H1 (cell line): ENCODE results near the gene AP5Z1. TPM values are rescaled to one million over a fixed set of nuclear protein-coding genes. Genes with fewer than 3 reads are reported as not detected.

Source experiments
- CTCF ChIA-PET: fragments of 300-600 bp; sonication (Branson Sonifier 250); formaldehyde crosslinking; loops from one replicate; lab custom pipeline; 2021; ENCODE audit not compliant: partially characterized antibody; lab: Charles Lee
- POLR2A ChIA-PET: fragments of 300-600 bp; sonication (Branson Sonifier 250); formaldehyde crosslinking; loops from one replicate; lab custom pipeline; 2021; ENCODE audit warnings: inconsistent platforms; ENCODE audit not compliant: partially characterized antibody; lab: Charles Lee
- DNase-seq, 2 experiments: peaks; one replicate each; pipeline versions ENCODE4 v3.0.0 to v3.0.0-alpha.2; 2010 to 2022; ENCODE audit warnings: low spot score in 2 of 2, low read depth in 1 of 2, mixed read lengths in 1 of 2
- FAIRE-seq: peaks from 2 replicates; lab custom pipeline; 2011; peaks lifted over from hg19 to GRCh38; lab: Jason Lieb, UNC
- H2AFZ ChIP-seq: 2 replicates; pipeline ENCODE4 v1.8.1; 2012; ENCODE audit warnings: low read length, inconsistent platforms
- H2AK5ac ChIP-seq: 2 replicates; pipeline ENCODE4 v1.6.1; 2013; ENCODE audit warnings: low read depth, low read length
- H2BK120ac ChIP-seq: replicated peaks from 2 replicates; pipeline ENCODE3; 2013; ENCODE audit warnings: low read depth, low read length, inconsistent platforms
- H2BK12ac ChIP-seq: 2 replicates; pipeline ENCODE4 v1.6.1; 2013; ENCODE audit warnings: low read depth, low read length
- H2BK15ac ChIP-seq: 2 replicates; pipeline ENCODE4 v1.6.1; 2013; ENCODE audit warnings: low read length
- H2BK20ac ChIP-seq: 2 replicates; pipeline ENCODE4 v1.6.1; 2013; ENCODE audit warnings: low read length
- H2BK5ac ChIP-seq: 2 replicates; pipeline ENCODE4 v1.6.1; 2013; ENCODE audit warnings: low read depth, low read length
- H3K14ac ChIP-seq: 2 replicates; pipeline ENCODE4 v1.6.1; 2013; ENCODE audit warnings: inconsistent platforms; ENCODE audit not compliant: insufficient read length
- H3K18ac ChIP-seq: 2 replicates; pipeline ENCODE4 v1.6.1; 2013; ENCODE audit warnings: low read length; ENCODE audit errors: extremely low read depth
- H3K23ac ChIP-seq: 2 replicates; pipeline ENCODE4 v1.6.1; 2013; ENCODE audit warnings: inconsistent platforms; ENCODE audit not compliant: insufficient read length
- H3K23me2 ChIP-seq: 2 replicates; pipeline ENCODE4 v1.6.1; 2013; ENCODE audit warnings: low read depth, low read length
- H3K27ac ChIP-seq: 2 replicates; pipeline ENCODE4 v1.6.1; 2011; ENCODE audit warnings: low read depth, low read length, inconsistent platforms
- H3K27me3 ChIP-seq, 4 experiments: replicated peaks in 1 of 4; 1 replicate in 1 of 4; 2 replicates in 3 of 4; pipeline versions ENCODE4 v1.6.1 to v1.8.1; 2011 to 2013; ENCODE audit warnings: low read length in 3 of 4, mild to moderate bottlenecking in 3 of 4, inconsistent platforms in 2 of 4, mixed read lengths in 2 of 4, moderate library complexity in 1 of 4; ENCODE audit not compliant: control insufficient read depth in 3 of 4, insufficient read depth in 3 of 4; ENCODE audit errors: extremely low read depth in 1 of 4
- H3K36me3 ChIP-seq, 4 experiments: 2 replicates each; pipeline versions ENCODE4 v1.6.1 to v1.8.1; 2011 to 2013; ENCODE audit warnings: mild to moderate bottlenecking in 4 of 4, low read length in 3 of 4, moderate library complexity in 2 of 4, control low read depth in 1 of 4, inconsistent platforms in 1 of 4; ENCODE audit not compliant: insufficient read depth in 4 of 4, control insufficient read depth in 2 of 4
- H3K4ac ChIP-seq: replicated peaks from 2 replicates; pipeline ENCODE3; 2013; ENCODE audit warnings: low read length, low read depth, mixed read lengths, inconsistent platforms; ENCODE audit not compliant: insufficient read length
- H3K4me1 ChIP-seq, 4 experiments: replicated peaks in 1 of 4; 1 replicate in 1 of 4; 2 replicates in 3 of 4; pipeline versions ENCODE4 v1.6.1 to v1.8.1; 2011 to 2013; ENCODE audit warnings: low read length in 3 of 4, inconsistent platforms in 2 of 4, mixed read lengths in 1 of 4; ENCODE audit not compliant: insufficient read depth in 4 of 4, control insufficient read depth in 3 of 4
- H3K4me2 ChIP-seq, 2 experiments: 2 replicates each; pipeline versions ENCODE4 v1.6.1 to v1.8.1; 2011 to 2013; ENCODE audit warnings: low read depth in 2 of 2, low read length in 2 of 2, control low read depth in 1 of 2, inconsistent platforms in 1 of 2, mild to moderate bottlenecking in 1 of 2; ENCODE audit not compliant: insufficient read depth in 1 of 2
- H3K4me3 ChIP-seq, 4 experiments: fragments of 200-600, 300-600 bp in 1 of 4; sonication (generic), shearing (Covaris generic), sonication (Bioruptor Twin) in 1 of 4; 2 replicates each; pipeline versions ENCODE4 v1.5.1 to v1.8.1; 2011 to 2016; ENCODE audit warnings: low read length in 4 of 4, low read depth in 3 of 4, control low read depth in 2 of 4, inconsistent platforms in 2 of 4, mild to moderate bottlenecking in 2 of 4, mixed read lengths in 1 of 4, moderate library complexity in 1 of 4; ENCODE audit not compliant: insufficient read depth in 2 of 4; ENCODE audit errors: extremely low read depth in 1 of 4
- H3K56ac ChIP-seq: replicated peaks from 2 replicates; pipeline ENCODE3; 2013; ENCODE audit warnings: low read depth, mild to moderate bottlenecking, mixed read lengths, low read length, inconsistent platforms; ENCODE audit not compliant: insufficient read length
- H3K79me1 ChIP-seq: 2 replicates; pipeline ENCODE4 v1.6.1; 2013; ENCODE audit warnings: low read depth, low read length, control low read depth
- H3K79me2 ChIP-seq, 2 experiments: 2 replicates each; pipeline versions ENCODE4 v1.6.1 to v1.8.1; 2012 to 2013; ENCODE audit warnings: low read length in 2 of 2, mild to moderate bottlenecking in 2 of 2, inconsistent platforms in 1 of 2; ENCODE audit not compliant: insufficient read depth in 2 of 2, control insufficient read depth in 1 of 2
- H3K9ac ChIP-seq, 4 experiments: replicated peaks in 1 of 4; 1 replicate in 1 of 4; 2 replicates in 3 of 4; pipeline versions ENCODE4 v1.6.1 to v1.8.1; 2011 to 2013; ENCODE audit warnings: low read depth in 3 of 4, low read length in 3 of 4, control low read depth in 2 of 4, mild to moderate bottlenecking in 2 of 4, moderate library complexity in 2 of 4, inconsistent platforms in 1 of 4; ENCODE audit errors: extremely low read depth in 1 of 4
- H3K9me3 ChIP-seq, 2 experiments: 2 replicates each; pipeline versions ENCODE4 v1.6.1 to v1.8.1; 2012 to 2013; ENCODE audit warnings: mild to moderate bottlenecking in 2 of 2, moderate library complexity in 2 of 2, control low read depth in 1 of 2, inconsistent platforms in 1 of 2, low read depth in 1 of 2, low read length in 1 of 2, mixed read lengths in 1 of 2; ENCODE audit not compliant: insufficient read depth in 2 of 2
- H4K20me1 ChIP-seq, 2 experiments: replicated peaks in 1 of 2; 2 replicates each; pipeline versions ENCODE3 to v1.8.1; 2011 to 2013; ENCODE audit warnings: inconsistent platforms in 2 of 2, low read length in 2 of 2, mild to moderate bottlenecking in 1 of 2; ENCODE audit not compliant: insufficient read depth in 2 of 2, control insufficient read depth in 1 of 2
- H4K5ac ChIP-seq: 2 replicates; pipeline ENCODE4 v1.6.1; 2013; ENCODE audit warnings: low read length, low read depth, mixed read lengths, inconsistent platforms; ENCODE audit not compliant: insufficient read length
- H4K8ac ChIP-seq: 2 replicates; pipeline ENCODE4 v1.8.0; 2013; ENCODE audit warnings: mild to moderate bottlenecking, moderate library complexity, low read length, inconsistent platforms; ENCODE audit not compliant: insufficient read depth; ENCODE audit errors: extremely low read depth
- H4K91ac ChIP-seq: replicated peaks from 2 replicates; pipeline ENCODE3; 2013; ENCODE audit warnings: low read length, mixed read lengths, inconsistent platforms; ENCODE audit not compliant: insufficient read length
- BCL11A ChIP-seq, 2 experiments: IDR thresholded peaks; one replicate each; pipeline ENCODE4 v1.6.1; 2011; ENCODE audit warnings: low read depth in 2 of 2, low read length in 2 of 2, mild to moderate bottlenecking in 2 of 2
- CREB1 ChIP-seq: IDR thresholded peaks from 2 replicates; pipeline ENCODE4 v1.6.1; 2012; ENCODE audit warnings: inconsistent platforms
- CTBP2 ChIP-seq: IDR thresholded peaks from 2 replicates; pipeline ENCODE4 v1.7.0; 2011; ENCODE audit warnings: borderline replicate concordance, mild to moderate bottlenecking, moderate library complexity, mixed read lengths, low read length; ENCODE audit not compliant: insufficient read depth, insufficient read length
- KDM4A ChIP-seq: IDR thresholded peaks from one replicate; pipeline ENCODE4 v1.7.1; 2012; ENCODE audit warnings: low read depth, mild to moderate bottlenecking, moderate library complexity, low read length, inconsistent platforms; ENCODE audit not compliant: severe bottlenecking
- NRF1 ChIP-seq: IDR thresholded peaks from 2 replicates; pipeline ENCODE4 v1.6.1; 2011; ENCODE audit warnings: mild to moderate bottlenecking, low read depth, low read length, improper control_type of control experiment
- RAD21 ChIP-seq, 2 experiments: IDR thresholded peaks in 1 of 2; conservative IDR thresholded peaks in 1 of 2; 2 replicates each; pipeline ENCODE4 v1.6.1; 2011; ENCODE audit warnings: low read depth in 2 of 2, low read length in 2 of 2, improper control_type of control experiment in 1 of 2, inconsistent platforms in 1 of 2, mild to moderate bottlenecking in 1 of 2, moderate library complexity in 1 of 2
- SIN3A ChIP-seq, 2 experiments: IDR thresholded peaks in 1 of 2; conservative IDR thresholded peaks in 1 of 2; 2 replicates each; pipeline ENCODE4 v1.6.1; 2011 to 2012; ENCODE audit warnings: low read length in 2 of 2, improper control_type of control experiment in 1 of 2, low read depth in 1 of 2, mild to moderate bottlenecking in 1 of 2
- SIX5 ChIP-seq: IDR thresholded peaks from 2 replicates; pipeline ENCODE4 v1.6.1; 2011; ENCODE audit warnings: mild to moderate bottlenecking, low read depth, low read length
- SRF ChIP-seq: IDR thresholded peaks from 2 replicates; pipeline ENCODE4 v1.6.1; 2011; ENCODE audit warnings: mild to moderate bottlenecking, low read depth, low read length, moderate library complexity
- USF2 ChIP-seq: IDR thresholded peaks from 2 replicates; pipeline ENCODE4 v1.6.1; 2011; ENCODE audit warnings: low read length, improper control_type of control experiment
- WGBS, 2 experiments: shearing (Covaris generic) in 1 of 2; methylation state at CpG; one replicate each; pipeline versions ENCODE4 v1.1.6 to v1.1.7; 2013 to 2015; ENCODE audit warnings: low lambda C conversion rate in 2 of 2, mixed read lengths in 2 of 2, inconsistent platforms in 1 of 2, low coverage in 1 of 2, missing lambda C conversion rate in 1 of 2; ENCODE audit not compliant: insufficient replicate concordance in 2 of 2, insufficient coverage in 1 of 2, insufficient read length in 1 of 2; ENCODE audit errors: extremely low coverage in 1 of 2, missing lambda C conversion rate in 1 of 2; 5-methylcytosine and 5-hydroxymethylcytosine counted together
- polyA plus RNA-seq, 7 experiments: library from polyadenylated mRNA; depleted of rRNA in 3 of 7; stranded (reverse) in 5 of 7; unstranded in 2 of 7; fragments of >200 nt in 5 of 7; fragments of 200-250 nt in 2 of 7; gene quantifications; 1 replicate in 5 of 7; 2 replicates in 1 of 7; 4 replicates in 1 of 7; pipeline versions ENCODE4 v1.2.1 to v1.2.3, GENCODE V29; 2011 to 2013; ENCODE audit warnings: missing spikeins in 2 of 7, mixed read lengths in 2 of 7
- total RNA-seq: library from RNA; stranded (reverse); fragmentation: NEBNext Ultra II Directional; extraction: Animal tissue kit (Norgen Biotek cat#: 25700); gene quantifications from 2 replicates; pipeline ENCODE4 v1.2.1, GENCODE V29; 2021

Gene AP5Z1
- total and polyA plus RNA-seq, 2 of the 8 experiments (the other 6 are each of a cell fraction or from before 2014, with no cell fraction given): 24.0 to 24.7 TPM

- H3K4me1 ChIP-seq: no peaks in the 10 kb centered on the region
- no peaks in the 10 kb centered on the region for H3K27me3 ChIP-seq
- ChIA-PET CTCF (interaction anchor here (0.8 to 1.2 kb wide), 4 partner anchors 98 to 150 kb away, joined by 3 to 5 read pairs (median 3); no protein-coding TSS in a partner anchor), POLR2A (no interaction called here)
- H2BK5ac ChIP-seq: no peak overlapping the region
- H3K79me2 ChIP-seq: no peaks in the 10 kb centered on the region
- 91% methylated on average over 18 of the region's 19 CpGs; no CpG with 5 or more reads in 1 of the 2 experiments for WGBS, 2 experiments
- H3K4me3 ChIP-seq: no peak overlapping the region
- no peaks in the 10 kb centered on the region for H3K23me2 ChIP-seq
- DNase-seq: no peak
- no peak overlapping the region for H3K14ac ChIP-seq
- H3K23ac ChIP-seq: no peak overlapping the region
- H2BK20ac ChIP-seq: no peak overlapping the region
- H3K27ac ChIP-seq: no peak overlapping the region
- H2BK12ac ChIP-seq: no peak overlapping the region
- H3K4ac ChIP-seq: no peak overlapping the region
- H4K91ac ChIP-seq: no peak overlapping the region
- no peak overlapping the region for H3K18ac ChIP-seq
- H2BK15ac ChIP-seq: no peak overlapping the region
- no peak overlapping the region for H2AK5ac ChIP-seq
- H3K56ac ChIP-seq: no peak overlapping the region
- H3K9me3 ChIP-seq: no peaks in the 10 kb centered on the region
- H4K20me1 ChIP-seq: peaks cover 2 to 12% of the 10 kb centered on the region in 2 experiments
- no peak overlapping the region for H4K5ac ChIP-seq
- no peaks in the 10 kb centered on the region for H3K79me1 ChIP-seq
- TF ChIP-seq RAD21 (IDR thresholded peaks at IDR 0.05 in 1 of 2, conservative IDR thresholded peaks at IDR 0.05 in 1 of 2; ENCODE audit: low read depth in 2 of 2, low read length in 2 of 2) (no peak), SIN3A (conservative IDR thresholded peaks at IDR 0.05 in 1 of 2, IDR thresholded peaks at IDR 0.05 in 1 of 2; ENCODE audit: low read depth in 1 of 2, low read length in 2 of 2) (no peak), CREB1 (no peak), USF2 (no peak), CTBP2 (no peak), KDM4A (no peak), SIX5 (no peak), BCL11A (IDR thresholded peaks at IDR 0.05; ENCODE audit: low read depth in 2 of 2, low read length in 2 of 2) (no peak), SRF (no peak), NRF1 (no peak)
- H3K9ac ChIP-seq: no peak overlapping the region
- no peak overlapping the region for H4K8ac ChIP-seq
- FAIRE-seq: no peak
- H2AFZ ChIP-seq: no peak overlapping the region
- H3K36me3 ChIP-seq: peaks cover 0 to 5% (median 0%) of the 10 kb centered on the region in 4 experiments; a peak in 2 of 8 replicates
- no peak overlapping the region for H3K4me2 ChIP-seq
- no peak overlapping the region for H2BK120ac ChIP-seq
Measured at GRCh38 chr7:4758111-4758510, 17.3 kb upstream of the AP5Z1 start.
